WI38 (cell line): ENCODE measurements around the gene TPP2.

Source experiments
- H3K4me3 ChIP-seq: 2 replicates; pipeline ENCODE4 v1.5.1; 2011; ENCODE audit warnings: low read depth, mild to moderate bottlenecking, control low read depth, low read length
- TF ChIP-seq, protein P1 (sequence below): IDR thresholded peaks from 2 replicates; pipeline ENCODE4 v1.5.1; 2012; ENCODE audit warnings: low read depth, mild to moderate bottlenecking, control low read depth, low read length

Gene TPP2

GRCh38 chr13:102563267-102563666 lies 33.5 kb upstream of the TPP2 start:
- no peak overlapping the region for H3K4me3 ChIP-seq
- TF ChIP-seq, protein P1, sequence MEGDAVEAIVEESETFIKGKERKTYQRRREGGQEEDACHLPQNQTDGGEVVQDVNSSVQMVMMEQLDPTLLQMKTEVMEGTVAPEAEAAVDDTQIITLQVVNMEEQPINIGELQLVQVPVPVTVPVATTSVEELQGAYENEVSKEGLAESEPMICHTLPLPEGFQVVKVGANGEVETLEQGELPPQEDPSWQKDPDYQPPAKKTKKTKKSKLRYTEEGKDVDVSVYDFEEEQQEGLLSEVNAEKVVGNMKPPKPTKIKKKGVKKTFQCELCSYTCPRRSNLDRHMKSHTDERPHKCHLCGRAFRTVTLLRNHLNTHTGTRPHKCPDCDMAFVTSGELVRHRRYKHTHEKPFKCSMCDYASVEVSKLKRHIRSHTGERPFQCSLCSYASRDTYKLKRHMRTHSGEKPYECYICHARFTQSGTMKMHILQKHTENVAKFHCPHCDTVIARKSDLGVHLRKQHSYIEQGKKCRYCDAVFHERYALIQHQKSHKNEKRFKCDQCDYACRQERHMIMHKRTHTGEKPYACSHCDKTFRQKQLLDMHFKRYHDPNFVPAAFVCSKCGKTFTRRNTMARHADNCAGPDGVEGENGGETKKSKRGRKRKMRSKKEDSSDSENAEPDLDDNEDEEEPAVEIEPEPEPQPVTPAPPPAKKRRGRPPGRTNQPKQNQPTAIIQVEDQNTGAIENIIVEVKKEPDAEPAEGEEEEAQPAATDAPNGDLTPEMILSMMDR = no peak

GRCh38 chr13:102564564-102564963 lies 32.2 kb upstream of the TPP2 start:
- TF ChIP-seq, protein P1 = no peak
- H3K4me3 ChIP-seq = no peak overlapping the region

DNA sequence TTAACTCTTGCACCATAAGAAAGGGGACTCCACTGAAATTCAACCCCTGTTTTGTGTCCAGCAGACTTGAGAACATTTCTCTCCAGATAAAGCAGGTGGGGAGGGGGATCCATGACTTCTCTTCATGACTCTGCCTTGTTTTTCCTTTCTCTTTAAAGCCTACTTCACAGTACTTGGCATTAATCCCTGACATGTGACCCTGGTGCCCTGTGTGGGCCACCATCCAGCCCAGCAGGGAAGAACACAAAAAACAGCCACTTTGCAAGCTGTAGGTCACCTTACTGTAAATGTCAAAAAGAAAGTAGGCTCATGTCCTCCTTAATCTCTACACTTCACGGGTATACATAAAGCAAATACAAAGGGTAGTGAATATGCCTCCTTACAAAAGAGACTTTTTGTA lies 30.3 kb upstream of the TPP2 start:
- H3K4me3 ChIP-seq = no peak overlapping the region

GRCh38 chr13:102567857-102568256 lies 28.9 kb upstream of the TPP2 start:
- no peak overlapping the region for H3K4me3 ChIP-seq
- TF ChIP-seq, protein P1 = no peak

More for the DNA sequence above, 30.3 kb upstream of the TPP2 start:
- TF ChIP-seq, protein P1 = no peak

- TF ChIP-seq, protein P1 = no peak
- H3K4me3 ChIP-seq = no peak overlapping the region
These were observed 27.3 kb upstream of the TPP2 start for GRCh38 chr13:102569488-102569887.

DNA sequence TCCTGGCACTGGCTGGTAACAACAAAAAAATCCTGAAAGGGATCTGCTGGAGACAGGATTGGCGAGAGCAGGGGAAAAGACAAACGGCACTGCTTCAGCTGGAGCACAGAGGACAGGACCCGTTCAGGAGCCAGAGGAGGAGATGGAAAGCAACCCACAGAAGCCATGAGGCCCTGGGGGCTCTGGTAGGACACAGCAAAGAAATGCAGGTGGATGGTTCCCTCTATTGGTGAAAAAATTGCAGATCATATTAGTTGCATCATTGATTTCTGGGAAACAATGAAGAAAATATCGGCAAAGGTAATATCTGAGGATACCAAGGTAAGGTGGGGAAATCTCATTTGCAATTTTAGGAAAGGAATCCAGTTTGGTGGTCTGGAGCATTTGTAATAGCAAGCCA lies 25.7 kb upstream of the TPP2 start:
- no peak overlapping the region for H3K4me3 ChIP-seq
- TF ChIP-seq, protein P1 = no peak

- TF ChIP-seq, protein P1 = no peak
- H3K4me3 ChIP-seq = no peak overlapping the region
These were observed 24.5 kb upstream of the TPP2 start for GRCh38 chr13:102572323-102572722.
